Measurements from ENCODE around the gene MEF2D. TPM values are rescaled to one million over a fixed set of nuclear protein-coding genes. Genes with fewer than 3 reads are reported as not detected.

MEF2D gene
- 3.6 and 4.5 TPM in 2 replicates for total RNA-seq

DNA sequence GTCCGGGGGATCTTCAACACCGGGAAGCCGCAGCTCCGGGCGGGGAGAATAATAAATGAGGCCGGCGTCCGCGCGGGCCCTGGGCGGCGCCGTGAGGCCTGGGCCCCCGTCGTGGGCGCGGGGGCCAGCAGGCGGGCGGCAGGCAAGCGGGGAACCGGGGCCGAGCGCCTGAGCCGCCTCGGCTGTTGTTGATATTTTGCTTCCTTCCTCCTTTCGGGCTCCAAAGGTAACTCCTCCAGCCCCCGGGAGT, at the start of gene MEF2D:
TSS of gene MEF2D (minus strand) at position 233 of the 250 bp plus-strand sequence. CDS start 17,483 bp downstream, outside the sequence.

Other genes starting within 250 kb of the MEF2D start
- gene SMG5, start 217.9 kb downstream of the MEF2D start, total RNA-seq, result 26.0 and 29.8 TPM in 2 replicates
- 1.2 and 1.3 TPM in 2 replicates for gene TMEM79, start 216.4 kb downstream of the MEF2D start, total RNA-seq
- gene GLMP, start 205.1 kb downstream of the MEF2D start, total RNA-seq, result 71.4 and 91.9 TPM in 2 replicates
- gene VHLL, start 201.5 kb downstream of the MEF2D start, total RNA-seq, result 0.17 TPM in 1 of 2 replicates, not detected in the other
- 335 and 443 TPM in 2 replicates for gene CCT3, start 162.5 kb downstream of the MEF2D start, total RNA-seq
- not detected in 2 replicates for gene TSACC, start 162.2 kb downstream of the MEF2D start, total RNA-seq
- not detected in 2 replicates for gene RHBG, start 131.6 kb downstream of the MEF2D start, total RNA-seq
- gene IQGAP3, start 71.8 kb upstream of the MEF2D start, total RNA-seq, result 1.3 and 3.6 TPM in 2 replicates
- gene TTC24, start 78.9 kb upstream of the MEF2D start, total RNA-seq, result not detected in 2 replicates
- 36.7 and 56.6 TPM in 2 replicates for gene NAXE, start 91.0 kb upstream of the MEF2D start, total RNA-seq
- 5.4 and 8.2 TPM in 2 replicates for gene GPATCH4, start 100.7 kb upstream of the MEF2D start, total RNA-seq
- gene HAPLN2, start 118.6 kb upstream of the MEF2D start, total RNA-seq, result 0.16 TPM in 1 of 2 replicates, not detected in the other
- gene BCAN, start 141.3 kb upstream of the MEF2D start, total RNA-seq, result not detected in 2 replicates
- gene NES, start 176.6 kb upstream of the MEF2D start, total RNA-seq, result 30.8 and 63.4 TPM in 2 replicates
- 80.6 and 167 TPM in 2 replicates for gene CRABP2, start 204.8 kb upstream of the MEF2D start, total RNA-seq
- 11.0 and 12.9 TPM in 2 replicates for gene METTL25B, start 227.7 kb upstream of the MEF2D start, total RNA-seq
- 5.1 and 5.5 TPM in 2 replicates for gene ISG20L2, start 228.0 kb upstream of the MEF2D start, total RNA-seq
- gene MRPL24, start 240.3 kb upstream of the MEF2D start, total RNA-seq, result 41.3 and 43.3 TPM in 2 replicates

Data from bronchial smooth muscle cell (primary cell).